K562 (cell line): ENCODE data around the gene THADA. TPM values are rescaled to one million over a fixed set of nuclear protein-coding genes. Genes with fewer than 3 reads are reported as not detected.

ENCODE experiments used
- ARID3A ChIP-seq: IDR thresholded peaks from 2 replicates; pipeline ENCODE4 v1.6.1; 2012; ENCODE audit warnings: low read depth, low read length, improper control_type of control experiment, borderline replicate concordance
- ATF1 ChIP-seq, 2 experiments: fragments of 450-650 bp in 1 of 2; IDR thresholded peaks; 2 replicates each; pipeline ENCODE4 v1.6.1; 2016; ENCODE audit warnings: missing compliant biosample characterization in 1 of 2, missing genetic modification characterization in 1 of 2
- COPS2 ChIP-seq: fragments of 450-650 bp; conservative IDR thresholded peaks from 2 replicates; pipeline ENCODE4 v1.6.1; 2016; ENCODE audit warnings: mild to moderate bottlenecking, moderate library complexity
- FOS ChIP-seq: IDR thresholded peaks from 3 replicates; pipeline ENCODE4 v1.6.1; 2011; ENCODE audit not compliant: insufficient read length; ENCODE audit errors: extremely low read depth
- FOXK1 ChIP-seq: sonication (generic); formaldehyde crosslinking; IDR thresholded peaks from 2 replicates; pipeline ENCODE4 v1.8.0; 2022; ENCODE audit warnings: missing genetic modification reagents, mild to moderate bottlenecking, borderline replicate concordance
- GTF3C2 ChIP-seq: IDR thresholded peaks from 3 replicates; pipeline ENCODE4 v1.6.1; 2011; ENCODE audit warnings: borderline replicate concordance, mild to moderate bottlenecking, moderate library complexity; ENCODE audit not compliant: insufficient read length; ENCODE audit errors: extremely low read depth
- HNRNPUL1 ChIP-seq: fragments of 200-400 bp; formaldehyde crosslinking; IDR thresholded peaks from 2 replicates; pipeline ENCODE4 v1.6.1; 2017; ENCODE audit warnings: low read length
- MYNN ChIP-seq, 2 experiments: sonication (generic); formaldehyde crosslinking in 1 of 2; IDR thresholded peaks; 2 replicates each; pipeline versions ENCODE4 v1.5.0 to v1.6.1; 2016 to 2020; ENCODE audit warnings: antibody characterized with exemption in 1 of 2, missing genetic modification reagents in 1 of 2
- RBM17 ChIP-seq: fragments of 200-400 bp; formaldehyde crosslinking; IDR thresholded peaks from 2 replicates; pipeline ENCODE4 v1.6.1; 2017; ENCODE audit warnings: low read depth, mild to moderate bottlenecking, low read length, borderline replicate concordance
- SMAD3 ChIP-seq: fragments of 450-650 bp; formaldehyde crosslinking; conservative IDR thresholded peaks from 2 replicates; pipeline ENCODE4 v1.4.0; 2020; ENCODE audit warnings: mild to moderate bottlenecking
- STAT5A ChIP-seq: IDR thresholded peaks from 2 replicates; pipeline ENCODE4 v1.6.1; 2012; ENCODE audit warnings: low read length, inconsistent platforms, borderline replicate concordance
- ZBTB1 ChIP-seq: sonication (generic); formaldehyde crosslinking; IDR thresholded peaks from 2 replicates; pipeline ENCODE4 v1.8.1; 2023; ENCODE audit warnings: missing genetic modification reagents, low read depth, mild to moderate bottlenecking, borderline replicate concordance
- ZFP1 ChIP-seq: fragments of 450-650 bp; formaldehyde crosslinking; IDR thresholded peaks from 2 replicates; pipeline ENCODE4 v1.4.0; 2020; ENCODE audit warnings: mild to moderate bottlenecking, mixed read lengths
- ZFP36 ChIP-seq: fragments of 150-350 bp; IDR thresholded peaks from 2 replicates; pipeline ENCODE4 v1.6.1; 2018; ENCODE audit warnings: low read length, low read depth; ENCODE audit not compliant: partially characterized antibody
- ZMIZ1 ChIP-seq, 2 experiments: fragments of 150-350 bp in 1 of 2; IDR thresholded peaks; 2 replicates each; pipeline ENCODE4 v1.6.1; 2012 to 2016; ENCODE audit warnings: low read depth in 2 of 2, low read length in 2 of 2, mild to moderate bottlenecking in 1 of 2, moderate library complexity in 1 of 2
- ZNF23 ChIP-seq: fragments of 250-450 bp; sonication (Bioruptor Pico); IDR thresholded peaks from 2 replicates; pipeline ENCODE4 v1.4.0; 2020; ENCODE audit warnings: mild to moderate bottlenecking
- polyA plus RNA-seq, 8 experiments: library from polyadenylated mRNA; depleted of rRNA in 4 of 8; stranded (reverse) in 5 of 8; unstranded in 3 of 8; fragments of >200 nt; fragmentation: Nextera tagmentation in 2 of 8; fragmentation: Illumina TruSeq in 1 of 8; extraction: Ambion mirVana in 2 of 8; extraction: Trizol in 1 of 8; gene quantifications; 2 replicates each; pipeline versions ENCODE4 v1.2.1 to v1.2.3, GENCODE V29; 2011 to 2014; ENCODE audit warnings: inconsistent platforms in 1 of 8, missing spikeins in 1 of 8
- total RNA-seq, 7 experiments: library from RNA; depleted of rRNA in 6 of 7; stranded (reverse); fragments of >200 nt in 6 of 7; fragmentation: Illumina TruSeq in 2 of 7; extraction: Trizol in 2 of 7; gene quantifications; 2 replicates each; pipeline versions ENCODE4 v1.2.1 to v1.2.3, GENCODE V29; 2011 to 2021; ENCODE audit warnings: low replicate concordance in 1 of 7

THADA gene
- total and polyA plus RNA-seq, 9 of the 15 experiments (the other 6 are each of a cell fraction or from before 2014, with no cell fraction given): 17.8 to 34.7 (median 31.9) TPM

GRCh38 chr2:43190311-43191052, 405.4 kb downstream of the THADA start (continued):
- TF ChIP-seq MYNN (IDR thresholded peaks at IDR 0.05) (peak; percentile 97), MYNN (CRISPR knock-in tag; IDR thresholded peaks at IDR 0.05) (no peak), SMAD3 (CRISPR knock-in tag) (peak; percentile 71; the same call in 1 of the 2 replicates), COPS2 (no peak), FOXK1 (CRISPR knock-in tag) (no peak), ZFP1 (CRISPR knock-in tag) (no peak), STAT5A (peak; percentile 79; the same call in 1 of the 2 replicates), FOS (no peak), ZBTB1 (CRISPR knock-in tag) (no peak), ZNF23 (peak; percentile 63; the same call in 1 of the 2 replicates), ATF1 (CRISPR knock-in tag; IDR thresholded peaks at IDR 0.05) (no peak), ATF1 (tag; IDR thresholded peaks at IDR 0.05) (no peak), ARID3A (no peak), HNRNPUL1 (no peak), ZFP36 (no peak), ZMIZ1 (IDR thresholded peaks at IDR 0.05; ENCODE audit: low read depth in 2 of 2, low read length in 2 of 2) (peak in 1 of 2 experiments; percentile 86; a peak in 2 of 4 replicates), GTF3C2 (no peak), RBM17 (no peak)
